HS-5 (cell line): ENCODE measurements around the gene CTSE.
"Not testable (repeated sequence)": the region's sequence is repeated elsewhere in the genome, so short reads cannot be mapped to it uniquely, and the experiment has no call there.

Source experiments
- DNase-seq: peaks from one replicate; pipeline ENCODE4 v3.0.0-alpha.2; 2012; ENCODE audit warnings: low read depth

CTSE gene

DNA sequence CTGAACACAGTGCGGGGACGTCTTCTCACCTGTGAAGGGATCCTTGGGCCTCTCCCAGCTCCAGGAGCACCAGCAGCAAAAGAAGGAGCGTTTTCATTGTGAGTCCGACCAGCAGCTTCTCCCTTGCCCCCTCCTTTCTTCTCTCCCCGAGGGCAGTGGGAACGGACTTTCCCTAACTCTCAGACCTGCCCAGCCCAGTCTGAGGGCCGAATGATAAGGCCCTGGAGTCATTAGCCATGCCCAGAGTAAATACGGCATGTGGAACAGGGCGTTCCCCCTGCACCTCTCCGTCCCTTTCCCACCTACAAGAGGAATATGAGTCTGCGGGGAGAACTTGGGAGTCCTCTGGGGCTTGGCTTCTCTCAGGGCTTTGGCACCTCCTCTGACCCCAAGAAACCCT lies at the start of gene CTSE:
CTSE (minus strand) TSS at position 201 of the 400 bp plus-strand sequence; CDS start at position 97, 104 bp downstream.
- DNase-seq, result no peak

DNA sequence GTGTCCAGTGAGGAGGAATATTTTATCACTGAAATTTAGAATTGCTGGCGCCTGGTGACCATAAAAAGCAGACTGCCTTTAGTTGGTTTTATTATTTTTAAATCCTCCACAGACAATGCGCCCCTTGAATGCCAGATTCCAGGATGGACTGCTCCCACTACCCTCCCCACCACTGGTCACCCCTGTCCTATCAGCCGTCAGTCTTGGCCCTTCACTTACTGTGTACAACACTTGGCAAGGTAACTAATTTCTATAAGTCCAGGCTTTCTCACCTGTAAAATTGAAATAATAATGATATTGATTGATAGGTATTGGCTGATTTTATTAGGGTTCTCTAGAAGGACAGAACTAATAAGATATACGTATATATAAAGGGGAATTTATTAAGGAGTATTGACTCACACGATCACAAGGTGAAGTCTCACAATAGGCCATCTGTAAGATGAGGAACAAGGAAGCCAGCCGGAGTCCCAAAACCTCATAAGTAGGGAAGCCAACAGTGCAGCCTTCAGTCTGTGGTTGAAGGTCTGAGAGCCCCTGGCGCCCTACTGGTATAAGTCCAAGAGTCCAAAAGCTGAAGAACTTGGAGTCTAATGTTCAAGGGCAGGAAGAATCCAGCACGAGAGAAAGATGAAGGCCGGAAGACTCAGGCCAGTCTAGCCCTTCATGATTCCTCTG lies 47.1 kb upstream of the CTSE start:
- DNase-seq, result no peak

- DNase-seq, result no peak
Observed at GRCh38 chr1:206068314-206068713, 44.6 kb upstream of the CTSE start.

DNA sequence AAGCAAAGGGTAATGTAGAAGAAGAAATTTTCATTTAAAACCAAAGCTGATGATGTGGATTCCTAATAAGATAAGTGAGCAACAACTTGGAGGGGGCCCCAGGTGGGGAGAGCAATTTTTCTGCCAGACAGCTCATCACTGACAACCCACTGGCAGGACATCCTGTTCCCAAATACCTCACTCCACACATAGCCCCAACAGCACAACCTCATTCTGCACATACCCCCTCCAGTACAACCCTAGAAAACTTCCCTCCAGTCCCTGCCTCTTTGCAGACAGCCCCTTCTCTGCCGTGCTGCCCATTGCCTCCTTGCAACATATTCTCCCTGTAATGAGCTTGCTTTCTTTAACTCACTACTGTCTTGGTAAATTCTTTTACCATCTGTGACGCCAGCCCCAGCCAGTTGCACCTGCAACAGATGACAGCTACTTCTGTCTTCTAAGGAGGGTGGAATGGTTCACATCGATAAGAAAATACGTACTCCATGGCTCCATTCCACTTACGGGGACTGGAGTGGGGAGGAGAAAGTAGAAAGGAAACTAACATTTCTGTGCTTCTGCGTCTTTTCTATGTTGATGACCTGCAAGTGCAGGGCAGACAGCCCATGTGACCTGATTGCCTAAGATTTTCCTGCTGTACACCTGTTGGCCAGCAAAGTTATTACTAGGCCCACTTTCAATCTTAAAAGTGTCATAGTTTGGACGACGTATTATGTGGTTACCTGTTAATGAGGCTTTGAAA lies 44.0 kb upstream of the CTSE start:
- no peak for DNase-seq

DNA sequence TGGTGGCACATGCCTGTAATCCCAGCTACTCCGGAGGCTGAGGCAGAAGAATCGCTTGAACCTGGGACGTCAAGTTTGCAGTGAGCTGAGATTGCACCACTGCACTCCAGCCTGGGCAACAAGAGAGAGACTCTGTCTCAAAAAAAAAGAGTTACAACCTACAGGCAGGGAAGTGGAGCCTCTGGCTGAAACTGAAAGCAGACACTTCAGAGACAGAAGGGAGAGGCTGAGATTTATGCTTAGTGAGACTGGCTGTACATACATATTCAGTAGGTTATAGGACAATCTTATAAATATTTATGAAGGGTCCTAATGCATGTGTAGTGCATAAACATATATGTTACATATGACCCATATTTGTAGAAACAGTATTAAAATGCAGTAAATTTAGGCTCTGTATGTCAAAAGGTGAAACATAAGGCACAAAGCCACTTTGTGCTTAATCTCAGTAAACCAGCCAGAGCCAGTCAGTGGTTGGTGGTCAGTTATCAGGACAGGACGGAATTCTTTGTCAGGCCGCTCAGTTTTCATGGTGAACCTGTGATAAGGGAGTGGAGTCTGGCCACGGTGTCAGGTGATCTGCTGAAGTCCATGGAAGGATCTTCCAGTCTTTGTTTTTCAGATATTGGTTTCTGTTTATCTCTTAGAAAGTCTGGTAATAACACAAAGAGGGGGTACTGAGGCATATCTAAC lies 42.9 kb upstream of the CTSE start:
- DNase-seq, result no peak

DNA sequence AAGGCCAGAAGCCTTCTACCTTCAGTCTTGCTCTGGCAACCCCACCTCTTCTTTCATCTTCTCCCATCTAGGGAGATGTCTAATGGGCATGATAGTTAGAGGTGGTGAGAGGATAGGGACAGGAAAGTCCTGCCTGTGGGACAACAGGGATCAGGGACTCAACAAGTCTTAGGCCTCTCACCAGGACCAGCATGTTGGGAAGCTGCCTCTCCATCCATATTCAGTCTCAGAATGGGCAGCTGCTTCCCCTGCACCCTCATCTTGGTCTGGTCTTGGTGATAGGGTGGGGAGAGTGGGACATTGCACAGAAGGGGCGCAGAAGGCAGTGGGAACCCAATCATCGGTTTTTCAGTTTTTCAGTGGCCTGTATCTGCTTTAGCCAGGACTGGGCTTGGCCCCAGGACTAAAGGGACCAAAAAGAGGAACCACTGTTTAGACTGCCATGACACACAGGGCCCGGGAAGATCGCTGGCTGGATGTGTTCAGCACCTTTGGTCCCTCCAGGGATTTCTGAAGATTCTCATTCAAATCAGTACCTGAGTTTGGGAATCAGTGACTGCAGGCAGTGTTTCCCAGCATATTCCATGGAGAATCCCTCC lies 42.0 kb upstream of the CTSE start:
- DNase-seq, result no peak

DNA sequence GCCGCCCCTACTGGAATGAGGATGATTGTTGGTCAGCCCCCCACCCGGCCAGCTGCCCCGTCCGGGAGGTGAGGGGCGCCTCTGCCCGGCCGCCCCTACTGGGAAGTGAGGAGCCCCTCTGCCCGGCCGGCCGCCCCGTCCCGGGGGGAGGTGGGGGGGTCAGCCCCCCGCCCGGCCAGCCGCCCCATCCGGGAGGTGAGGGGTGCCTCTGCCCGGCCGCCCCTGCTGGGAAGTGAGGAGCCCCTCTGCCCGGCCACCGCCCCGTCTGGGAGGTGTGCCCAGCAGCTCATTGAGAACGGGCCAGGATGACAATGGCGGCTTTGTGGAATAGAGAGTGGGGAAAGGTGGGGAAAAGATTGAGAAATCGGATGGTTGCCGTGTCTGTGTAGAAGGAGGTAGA lies 40.8 kb upstream of the CTSE start:
- DNase-seq, result not testable (repeated sequence)

DNA sequence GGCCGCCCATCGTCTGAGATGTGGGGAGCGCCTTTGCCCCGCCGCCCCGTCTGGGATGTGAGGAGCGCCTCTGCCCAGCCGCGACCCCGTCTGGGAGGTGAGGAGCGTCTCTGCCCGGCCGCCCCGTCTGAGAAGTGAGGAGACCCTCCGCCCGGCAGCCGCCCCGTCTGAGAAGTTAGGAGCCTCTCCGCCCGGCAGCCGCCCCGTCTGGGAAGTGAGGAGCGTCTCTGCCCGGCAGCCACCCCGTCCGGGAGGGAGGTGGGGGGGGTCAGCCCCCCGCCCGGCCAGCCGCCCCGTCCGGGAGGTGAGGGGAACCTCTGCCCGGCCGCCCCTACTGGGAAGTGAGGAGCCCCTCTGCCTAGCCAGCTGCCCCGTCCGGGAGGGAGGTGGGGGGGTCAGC lies 40.3 kb upstream of the CTSE start:
- DNase-seq, result not testable (repeated sequence)

- DNase-seq, result no peak
Observed at GRCh38 chr1:206062464-206062863, 38.8 kb upstream of the CTSE start.

DNA sequence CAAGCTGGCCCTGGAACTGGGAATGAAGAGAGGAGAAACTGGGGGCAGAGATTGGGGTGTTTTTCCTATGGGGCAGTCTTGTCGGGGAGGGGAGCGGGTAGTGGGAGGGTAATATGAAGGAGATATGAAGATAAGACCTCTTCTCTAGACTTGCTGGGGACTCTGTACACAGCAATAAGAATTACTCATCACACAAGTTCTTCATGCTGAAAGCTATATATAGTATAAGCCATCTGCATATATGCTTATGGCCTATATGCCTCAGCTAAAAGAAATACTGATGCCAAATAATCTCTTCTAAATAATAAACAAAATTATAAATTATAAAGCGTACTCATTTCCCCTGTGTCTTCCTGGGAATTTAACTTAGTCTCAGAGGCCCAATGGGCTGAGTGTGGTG lies 37.1 kb upstream of the CTSE start:
- DNase-seq, result no peak

DNA sequence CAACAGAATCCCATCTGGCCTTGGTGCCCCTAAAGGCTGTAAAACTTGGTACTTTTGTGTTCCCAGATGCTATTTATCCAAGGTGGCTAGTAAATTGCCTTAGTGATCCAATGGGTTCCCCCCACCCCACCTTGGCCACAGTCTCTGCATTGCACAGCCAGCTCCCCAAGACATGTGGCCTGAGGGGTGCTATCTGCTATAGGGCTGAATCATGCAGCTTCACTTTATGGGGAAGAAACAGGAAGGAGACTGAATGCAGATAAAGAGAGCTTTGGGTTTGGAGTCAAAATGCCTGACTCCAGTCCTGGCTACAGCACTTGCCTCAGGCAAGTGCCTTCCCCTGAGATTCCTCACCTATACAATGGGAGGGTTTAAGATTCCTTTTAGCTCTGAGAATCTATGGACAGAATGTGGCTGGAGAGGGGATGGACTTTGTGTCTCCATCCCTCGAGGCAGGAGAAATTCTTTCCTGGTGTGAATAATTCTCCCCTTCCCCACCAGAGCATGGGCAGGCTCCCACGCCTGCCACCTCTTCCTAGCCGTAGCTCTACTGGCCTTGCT lies 35.7 kb upstream of the CTSE start:
- no peak for DNase-seq

- DNase-seq, result no peak
Observed at GRCh38 chr1:206058927-206059292, 35.2 kb upstream of the CTSE start.

- DNase-seq, result not testable (repeated sequence)
Observed at GRCh38 chr1:206058289-206058926, 34.7 kb upstream of the CTSE start.

DNA sequence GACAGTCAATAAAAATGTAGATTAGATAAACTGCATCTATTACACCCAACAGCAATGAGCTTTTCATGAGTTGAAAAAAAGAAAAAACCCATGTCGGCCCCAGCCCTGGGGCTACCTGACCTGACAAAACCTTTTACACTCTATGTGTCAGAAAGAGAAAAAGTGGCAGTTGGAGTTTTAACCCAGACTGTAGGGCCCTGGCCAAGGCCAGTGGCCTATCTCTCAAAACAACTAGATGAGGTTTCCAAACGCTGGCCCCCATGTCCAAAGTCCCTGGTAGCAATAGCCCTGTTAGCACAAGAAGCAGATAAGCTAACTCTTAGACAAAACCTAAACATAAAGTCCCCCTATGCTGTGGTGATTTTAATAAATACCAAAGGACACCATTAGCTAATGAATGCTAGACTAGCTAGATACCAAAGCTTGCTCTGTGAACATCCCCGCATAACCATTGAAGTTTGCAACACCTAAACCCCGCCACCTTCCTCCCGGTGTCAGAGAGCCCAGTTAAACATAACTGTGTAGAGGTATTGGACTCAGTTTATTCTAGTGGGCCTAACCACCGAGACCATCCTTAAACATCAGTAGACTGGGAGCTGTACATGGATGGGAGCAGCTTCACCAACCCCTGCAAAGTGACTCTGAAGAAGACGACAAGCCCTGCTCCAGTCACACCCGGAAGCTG lies 32.1 kb upstream of the CTSE start:
- not testable (repeated sequence) for DNase-seq

DNA sequence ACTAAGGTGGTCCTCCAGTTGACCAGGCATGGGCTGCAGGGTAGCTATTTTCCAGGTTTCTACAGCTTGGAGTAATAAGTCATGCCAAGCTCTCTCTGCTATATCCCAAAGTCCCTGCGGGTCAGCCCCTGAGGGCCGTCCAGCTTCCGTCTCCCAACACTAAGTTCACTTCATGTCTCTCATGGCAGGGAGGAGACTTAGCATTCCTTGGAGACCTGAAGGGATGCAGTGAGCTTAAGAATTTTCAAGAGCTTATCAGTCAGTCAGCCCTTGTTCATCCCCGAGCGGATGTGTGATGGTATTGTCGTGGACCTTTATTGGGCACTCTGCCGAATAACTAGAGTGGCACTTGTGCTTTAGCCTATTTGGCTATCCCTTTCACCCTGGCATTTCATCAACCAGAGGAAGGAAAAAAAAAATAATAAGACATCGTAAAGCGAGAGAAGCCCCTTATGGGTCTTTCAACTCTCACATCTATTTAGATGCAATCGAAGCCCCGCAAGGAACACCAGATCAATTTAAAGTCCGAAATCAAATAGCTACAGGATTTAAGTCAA lies 31.5 kb upstream of the CTSE start:
- DNase-seq, result not testable (repeated sequence)

DNA sequence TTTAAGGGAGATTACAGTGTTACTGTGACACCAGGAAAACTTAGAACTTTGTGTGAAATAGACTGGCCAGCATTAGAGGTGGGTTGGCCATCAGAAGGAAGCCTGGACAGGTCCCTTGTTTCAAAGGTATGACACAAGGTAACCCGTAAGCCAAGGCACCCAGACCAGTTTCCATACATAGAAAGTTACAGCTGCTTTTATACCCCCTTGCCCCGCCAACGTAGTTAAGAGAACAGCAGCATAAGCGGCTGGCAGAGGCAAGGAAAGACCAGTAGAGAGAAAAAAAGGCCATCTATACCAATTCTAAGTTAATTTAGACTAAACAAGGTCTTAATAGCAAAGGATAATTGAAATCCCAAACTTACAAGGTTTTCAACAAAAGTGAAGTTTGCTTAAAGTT lies 29.9 kb upstream of the CTSE start:
- DNase-seq, result not testable (repeated sequence)

- not testable (repeated sequence) for DNase-seq
Observed at GRCh38 chr1:206052919-206053610, 29.4 kb upstream of the CTSE start, which contains the start of gene RHEX. RHEX (plus strand) TSS chr1:206053173; CDS start chr1:206097829, 44,656 bp downstream.

- not testable (repeated sequence) for DNase-seq
Observed at GRCh38 chr1:206052231-206052865, 28.7 kb upstream of the CTSE start.

- DNase-seq, result no peak
Observed at GRCh38 chr1:206050655-206051235, 27.1 kb upstream of the CTSE start.
